Measurements from ENCODE around the gene TMEM184B. TPM values are rescaled to one million over a fixed set of nuclear protein-coding genes. Genes with fewer than 3 reads are reported as not detected.

Gene TMEM184B
- total and polyA plus RNA-seq, 2 of the 8 experiments (the other 6 are each of a cell fraction or from before 2014, with no cell fraction given), result 41.6 to 81.0 TPM

DNA sequence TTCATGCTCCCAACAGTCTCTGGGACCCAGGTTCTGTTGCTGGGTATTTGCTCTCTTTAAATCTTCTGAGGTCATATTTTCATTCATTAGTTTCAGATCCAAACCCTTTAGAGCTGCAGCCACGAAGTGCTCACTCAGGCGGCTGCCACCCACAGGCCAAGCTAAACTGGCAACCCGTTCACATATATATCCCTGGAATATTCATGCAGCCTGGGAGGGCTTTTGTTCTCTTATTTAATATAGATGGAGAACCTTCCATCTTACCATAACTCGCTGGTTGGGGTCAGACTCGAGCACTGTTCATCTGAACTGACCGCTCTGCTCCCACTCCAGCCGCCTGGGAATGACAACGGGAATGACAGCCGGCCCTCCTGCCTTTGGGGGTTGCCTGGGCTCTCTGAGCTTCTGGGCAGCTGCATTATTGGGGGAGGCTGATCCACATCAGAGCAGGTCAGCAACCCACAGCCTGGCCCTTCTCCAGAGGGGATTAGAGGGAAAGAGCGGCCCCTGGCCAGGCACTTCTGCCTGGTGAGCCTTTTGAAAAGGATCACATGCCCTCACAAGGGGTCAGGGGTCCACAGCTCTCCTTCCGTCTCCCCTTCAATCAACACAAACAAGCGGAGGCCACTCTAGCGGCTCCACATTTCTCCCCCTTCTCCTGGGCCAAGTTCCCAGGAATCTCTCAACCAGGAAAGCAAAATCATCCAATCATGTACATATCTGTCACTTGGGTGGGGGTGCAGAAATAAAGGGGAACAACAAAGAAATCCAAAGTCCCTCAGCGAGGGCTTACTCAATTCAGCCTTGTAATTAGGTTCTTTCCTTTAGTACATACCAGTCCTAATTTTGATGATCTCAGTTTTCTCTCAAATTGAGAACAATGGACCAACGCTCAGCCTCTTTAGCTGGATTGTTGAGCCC, 11.8 kb downstream of the TMEM184B start:
- Histone ChIP-seq H3K4me1 (replicated peaks in 1 of 4; ENCODE audit: control insufficient read depth in 3 of 4, insufficient read depth in 4 of 4, low read length in 3 of 4) (peaks cover 2 to 20% (median 7%) of the 10 kb centered on the region in 4 experiments), H2BK12ac (ENCODE audit: low read depth, low read length) (no peak overlapping the region), H2BK20ac (ENCODE audit: low read length) (0 out of 2 replicates have a peak overlapping the region, but pooled peaks have one; percentile 8), H4K91ac (replicated peaks; ENCODE audit: insufficient read length, low read length) (no peak overlapping the region), H3K79me2 (ENCODE audit: control insufficient read depth in 1 of 2, insufficient read depth in 2 of 2, low read length in 2 of 2) (peaks cover 7 to 85% of the 10 kb centered on the region in 2 experiments; a peak in 3 of 4 replicates), H3K23me2 (ENCODE audit: low read depth, low read length) (no peaks in the 10 kb centered on the region), H4K5ac (ENCODE audit: insufficient read length, low read depth, low read length) (no peak overlapping the region), H3K4ac (replicated peaks; ENCODE audit: insufficient read length, low read depth, low read length) (no peak overlapping the region), H3K9ac (replicated peaks in 1 of 4; ENCODE audit: extremely low read depth in 1 of 4, low read depth in 3 of 4, low read length in 3 of 4) (no peak overlapping the region), H4K20me1 (replicated peaks in 1 of 2; ENCODE audit: control insufficient read depth in 1 of 2, insufficient read depth in 2 of 2, low read length in 2 of 2) (peaks cover 20 to 25% of the 10 kb centered on the region in 2 experiments), H3K4me3 (ENCODE audit: extremely low read depth in 1 of 4, insufficient read depth in 2 of 4, low read depth in 3 of 4, low read length in 4 of 4) (no peak overlapping the region), H3K18ac (ENCODE audit: extremely low read depth, low read length) (no peak overlapping the region), H3K4me2 (ENCODE audit: insufficient read depth in 1 of 2, low read depth in 2 of 2, low read length in 2 of 2) (no peak overlapping the region), H3K14ac (ENCODE audit: insufficient read length) (no peak overlapping the region), H3K56ac (replicated peaks; ENCODE audit: insufficient read length, low read depth, low read length) (no peak overlapping the region), H3K9me3 (ENCODE audit: insufficient read depth in 2 of 2, low read depth in 1 of 2, low read length in 1 of 2) (no peaks in the 10 kb centered on the region), H2AK5ac (ENCODE audit: low read depth, low read length) (no peak overlapping the region), H3K23ac (ENCODE audit: insufficient read length) (no peak overlapping the region), H3K27ac (ENCODE audit: low read depth, low read length) (no peak overlapping the region), H2BK5ac (ENCODE audit: low read depth, low read length) (no peak overlapping the region), H4K8ac (ENCODE audit: extremely low read depth, insufficient read depth, low read length) (no peak overlapping the region), H3K36me3 (ENCODE audit: control insufficient read depth in 2 of 4, insufficient read depth in 4 of 4, low read length in 3 of 4) (no peaks in the 10 kb centered on the region), H3K79me1 (ENCODE audit: low read depth, low read length) (peaks cover 30% of the 10 kb centered on the region), H2BK120ac (replicated peaks; ENCODE audit: low read depth, low read length) (no peak overlapping the region), H3K27me3 (replicated peaks in 1 of 4; ENCODE audit: control insufficient read depth in 3 of 4, extremely low read depth in 1 of 4, insufficient read depth in 3 of 4, low read length in 3 of 4) (no peaks in the 10 kb centered on the region; a peak in 1 of 7 replicates), H2AFZ (ENCODE audit: low read length) (no peak overlapping the region), H2BK15ac (ENCODE audit: low read length) (0 out of 2 replicates have a peak overlapping the region, but pooled peaks have one; percentile 74)
- 87% methylated on average over 15 of the region's 15 CpGs; no CpG with 5 or more reads in 1 of the 2 experiments for WGBS, 2 experiments (ENCODE audit: extremely low coverage in 1 of 2, insufficient coverage in 1 of 2, insufficient read length in 1 of 2, insufficient replicate concordance in 2 of 2, low coverage in 1 of 2, low lambda C conversion rate in 2 of 2, missing lambda C conversion rate in 1 of 2)
- FAIRE-seq (no peak), DNase-seq (ENCODE audit: low read depth in 1 of 2, low spot score in 2 of 2) (no peak)
- CTCF ChIA-PET (ENCODE audit: partially characterized antibody), result interaction anchor here (0.6 to 3.9 kb wide), 18 partner anchors 10 to 172 kb away, joined by 3 to 33 read pairs (median 4); partner anchors contain the start of gene TMEM184B
- POLR2A ChIA-PET (ENCODE audit: partially characterized antibody), result interaction anchor here (0.7 to 1.1 kb wide), 7 partner anchors 9 to 89 kb away, joined by 3 to 5 read pairs (median 3); no protein-coding TSS in a partner anchor
- TF ChIP-seq KDM5A (IDR thresholded peaks at IDR 0.05; ENCODE audit: low read length), result no peak
- TF ChIP-seq NANOG (IDR thresholded peaks at IDR 0.05; ENCODE audit: insufficient read depth, low read depth, low read length, poor library complexity, severe bottlenecking), result no peak
- no peak for TF ChIP-seq SUZ12 (IDR thresholded peaks at IDR 0.05; ENCODE audit: low read length)
- TF ChIP-seq BACH1 (IDR thresholded peaks at IDR 0.05; ENCODE audit: low read length), result no peak
